ENCODE results near the gene LIMK2. TPM values are rescaled to one million over a fixed set of nuclear protein-coding genes. Genes with fewer than 3 reads are reported as not detected.
"Not testable (repeated sequence)": the region's sequence is repeated elsewhere in the genome, so short reads cannot be mapped to it uniquely, and the experiment has no call there.

The LIMK2 gene
- polyA plus RNA-seq, 1 donor (not counting 4 experiments of a cell fraction or from before 2014, with no cell fraction given): 42.6 TPM

DNA sequence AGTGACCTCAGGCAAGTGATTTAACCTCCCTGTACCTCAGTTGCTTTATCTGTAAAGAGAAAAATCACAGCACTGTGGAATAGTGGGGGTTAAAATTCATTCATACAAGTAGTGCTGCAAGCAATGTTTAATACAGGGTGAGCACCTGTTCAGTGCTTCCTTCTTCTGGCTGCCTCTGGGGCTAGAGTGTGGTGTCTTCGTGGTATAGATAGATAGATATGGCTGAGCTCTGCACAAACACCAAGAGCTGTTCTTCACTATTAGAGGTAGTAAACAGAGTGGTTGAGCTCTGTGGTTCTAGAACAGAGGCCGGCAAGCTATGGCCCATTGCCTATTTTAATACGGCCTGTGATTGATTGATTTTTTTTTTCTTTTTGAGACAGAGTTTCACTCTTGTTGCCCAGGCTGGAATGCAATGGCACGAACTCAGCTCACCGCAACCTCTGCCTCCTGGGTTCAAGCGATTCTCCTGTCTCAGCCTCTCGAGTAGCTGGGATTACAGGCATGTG, 32.9 kb downstream of the LIMK2 start:
- TF ChIP-seq EZH2 (IDR thresholded peaks at IDR 0.05; ENCODE audit: low read length): no peak
- TF ChIP-seq, protein P1, sequence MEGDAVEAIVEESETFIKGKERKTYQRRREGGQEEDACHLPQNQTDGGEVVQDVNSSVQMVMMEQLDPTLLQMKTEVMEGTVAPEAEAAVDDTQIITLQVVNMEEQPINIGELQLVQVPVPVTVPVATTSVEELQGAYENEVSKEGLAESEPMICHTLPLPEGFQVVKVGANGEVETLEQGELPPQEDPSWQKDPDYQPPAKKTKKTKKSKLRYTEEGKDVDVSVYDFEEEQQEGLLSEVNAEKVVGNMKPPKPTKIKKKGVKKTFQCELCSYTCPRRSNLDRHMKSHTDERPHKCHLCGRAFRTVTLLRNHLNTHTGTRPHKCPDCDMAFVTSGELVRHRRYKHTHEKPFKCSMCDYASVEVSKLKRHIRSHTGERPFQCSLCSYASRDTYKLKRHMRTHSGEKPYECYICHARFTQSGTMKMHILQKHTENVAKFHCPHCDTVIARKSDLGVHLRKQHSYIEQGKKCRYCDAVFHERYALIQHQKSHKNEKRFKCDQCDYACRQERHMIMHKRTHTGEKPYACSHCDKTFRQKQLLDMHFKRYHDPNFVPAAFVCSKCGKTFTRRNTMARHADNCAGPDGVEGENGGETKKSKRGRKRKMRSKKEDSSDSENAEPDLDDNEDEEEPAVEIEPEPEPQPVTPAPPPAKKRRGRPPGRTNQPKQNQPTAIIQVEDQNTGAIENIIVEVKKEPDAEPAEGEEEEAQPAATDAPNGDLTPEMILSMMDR (optimal IDR thresholded peaks at IDR 0.05 in 1 of 3, IDR thresholded peaks at IDR 0.05 in 1 of 3, conservative IDR thresholded peaks at IDR 0.05 in 1 of 3; ENCODE audit: extremely low read depth in 1 of 3, insufficient read depth in 2 of 3, low read length in 3 of 3): no peak
- dilution Hi-C loops (cut with MboI; ENCODE audit: extremely low pct_ligation_motif_present, low sequenced_read_pairs): no loop called here
- no peak overlapping the region for H3K27ac ChIP-seq (ENCODE audit: control insufficient read depth, insufficient read depth, low read length)
- FAIRE-seq (no peak), DNase-seq (ENCODE audit: low read depth, low spot score) (no peak)
- H2AFZ ChIP-seq (ENCODE audit: control insufficient read depth, low read length): no peak overlapping the region
- no peaks in the 10 kb centered on the region for H4K20me1 ChIP-seq (ENCODE audit: control insufficient read depth, extremely low read depth, insufficient read depth, low read length)
- H3K9me3 ChIP-seq (ENCODE audit: control insufficient read depth, low read depth, low read length): no peaks in the 10 kb centered on the region
- H3K9me1 ChIP-seq (ENCODE audit: control insufficient read depth, extremely low read depth, insufficient read depth, low read length): no peaks in the 10 kb centered on the region
- H3K4me3 ChIP-seq (ENCODE audit: control insufficient read depth in 2 of 3, extremely low read depth in 1 of 3, insufficient read depth in 2 of 3, low read depth in 1 of 3, low read length in 3 of 3): no peak overlapping the region
- H3K79me2 ChIP-seq (ENCODE audit: control insufficient read depth, insufficient read depth, low read length): peaks cover 22% of the 10 kb centered on the region
- no peak overlapping the region for H3K4me2 ChIP-seq (ENCODE audit: control insufficient read depth, extremely low read depth, insufficient read depth, low read depth, low read length)
- peaks cover 0 to 3% of the 10 kb centered on the region in 2 experiments for H3K36me3 ChIP-seq (ENCODE audit: control insufficient read depth in 2 of 2, extremely low read depth in 1 of 2, insufficient read depth in 2 of 2, low read length in 2 of 2)
- H3K27me3 ChIP-seq (ENCODE audit: control insufficient read depth, extremely low read depth, insufficient read depth, low read length): no peaks in the 10 kb centered on the region
- H3K9ac ChIP-seq (ENCODE audit: control insufficient read depth, extremely low read depth, insufficient read depth, low read length): no peak overlapping the region
- H3K4me1 ChIP-seq (ENCODE audit: control insufficient read depth, extremely low read depth, insufficient read depth, low read length): peaks cover 45% of the 10 kb centered on the region

DNA sequence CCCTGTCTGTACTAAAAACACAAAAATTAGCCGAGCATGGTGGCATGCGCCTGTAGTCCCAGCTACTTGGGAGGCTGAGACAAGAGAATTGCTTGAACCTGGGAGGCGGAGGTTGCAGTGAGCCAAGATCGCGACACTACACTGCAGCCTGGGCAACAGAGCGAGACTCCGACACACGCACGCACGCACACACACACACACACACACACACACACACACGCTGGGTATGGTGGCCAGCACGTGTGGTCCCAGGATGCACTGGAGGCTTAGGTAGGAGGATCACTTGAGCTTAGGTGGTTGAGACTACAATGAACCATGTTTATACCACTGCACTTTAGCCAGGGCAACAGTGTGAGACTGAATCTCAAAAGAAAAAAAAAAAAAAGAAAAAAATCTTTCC, 33.9 kb downstream of the LIMK2 start:
- H3K4me3 ChIP-seq (ENCODE audit: control insufficient read depth in 2 of 3, extremely low read depth in 1 of 3, insufficient read depth in 2 of 3, low read depth in 1 of 3, low read length in 3 of 3); DNase-seq (ENCODE audit: low read depth, low spot score); H3K4me2 ChIP-seq (ENCODE audit: control insufficient read depth, extremely low read depth, insufficient read depth, low read depth, low read length); H3K9me1 ChIP-seq (ENCODE audit: control insufficient read depth, extremely low read depth, insufficient read depth, low read length); dilution Hi-C loops (cut with MboI; ENCODE audit: extremely low pct_ligation_motif_present, low sequenced_read_pairs); H3K27me3 ChIP-seq (ENCODE audit: control insufficient read depth, extremely low read depth, insufficient read depth, low read length); H3K36me3 ChIP-seq (ENCODE audit: control insufficient read depth in 2 of 2, extremely low read depth in 1 of 2, insufficient read depth in 2 of 2, low read length in 2 of 2); FAIRE-seq; H2AFZ ChIP-seq (ENCODE audit: control insufficient read depth, low read length); H3K9me3 ChIP-seq (ENCODE audit: control insufficient read depth, low read depth, low read length); H3K27ac ChIP-seq (ENCODE audit: control insufficient read depth, insufficient read depth, low read length); H3K9ac ChIP-seq (ENCODE audit: control insufficient read depth, extremely low read depth, insufficient read depth, low read length); H4K20me1 ChIP-seq (ENCODE audit: control insufficient read depth, extremely low read depth, insufficient read depth, low read length): not testable (repeated sequence)
- Histone ChIP-seq H3K79me2 (ENCODE audit: control insufficient read depth, insufficient read depth, low read length) (peaks cover 32% of the 10 kb centered on the region), H3K4me1 (ENCODE audit: control insufficient read depth, extremely low read depth, insufficient read depth, low read length) (peaks cover 54% of the 10 kb centered on the region)

DNA sequence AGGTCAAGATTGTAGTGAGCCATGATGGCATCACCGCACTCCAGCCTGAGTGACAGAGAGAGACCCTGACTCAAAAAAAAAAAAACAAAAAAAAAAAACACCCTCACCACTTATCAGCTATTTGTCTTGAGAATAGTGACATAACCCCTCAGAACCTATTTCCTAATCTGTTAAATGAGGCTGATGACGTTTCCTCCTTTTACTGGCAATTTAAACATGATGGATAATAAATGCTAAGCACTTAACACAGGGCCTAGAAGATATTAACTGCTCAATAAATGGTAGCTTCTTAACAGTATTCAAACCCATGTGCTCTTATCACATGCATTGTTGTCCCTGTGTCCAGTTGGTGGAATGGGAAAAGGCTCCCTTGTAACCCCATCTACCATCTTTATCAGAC, 34.6 kb downstream of the LIMK2 start:
- H4K20me1 ChIP-seq (ENCODE audit: control insufficient read depth, extremely low read depth, insufficient read depth, low read length): no peaks in the 10 kb centered on the region
- no peak overlapping the region for H3K4me2 ChIP-seq (ENCODE audit: control insufficient read depth, extremely low read depth, insufficient read depth, low read depth, low read length)
- peaks cover 39% of the 10 kb centered on the region for H3K79me2 ChIP-seq (ENCODE audit: control insufficient read depth, insufficient read depth, low read length)
- dilution Hi-C loops (cut with MboI; ENCODE audit: extremely low pct_ligation_motif_present, low sequenced_read_pairs): no loop called here
- TF ChIP-seq, protein P1 (optimal IDR thresholded peaks at IDR 0.05 in 1 of 3, IDR thresholded peaks at IDR 0.05 in 1 of 3, conservative IDR thresholded peaks at IDR 0.05 in 1 of 3; ENCODE audit: extremely low read depth in 1 of 3, insufficient read depth in 2 of 3, low read length in 3 of 3): no peak
- TF ChIP-seq EZH2 (IDR thresholded peaks at IDR 0.05; ENCODE audit: low read length): no peak
- no peak overlapping the region for H2AFZ ChIP-seq (ENCODE audit: control insufficient read depth, low read length)
- no peaks in the 10 kb centered on the region for H3K27me3 ChIP-seq (ENCODE audit: control insufficient read depth, extremely low read depth, insufficient read depth, low read length)
- no peak for DNase-seq (ENCODE audit: low read depth, low spot score)
- no peaks in the 10 kb centered on the region for H3K9me1 ChIP-seq (ENCODE audit: control insufficient read depth, extremely low read depth, insufficient read depth, low read length)
- no peak overlapping the region for H3K4me3 ChIP-seq (ENCODE audit: control insufficient read depth in 2 of 3, extremely low read depth in 1 of 3, insufficient read depth in 2 of 3, low read depth in 1 of 3, low read length in 3 of 3)
- H3K9me3 ChIP-seq (ENCODE audit: control insufficient read depth, low read depth, low read length): no peaks in the 10 kb centered on the region
- FAIRE-seq: no peak
- H3K27ac ChIP-seq (ENCODE audit: control insufficient read depth, insufficient read depth, low read length): no peak overlapping the region
- H3K4me1 ChIP-seq (ENCODE audit: control insufficient read depth, extremely low read depth, insufficient read depth, low read length): peaks cover 54% of the 10 kb centered on the region
- H3K36me3 ChIP-seq (ENCODE audit: control insufficient read depth in 2 of 2, extremely low read depth in 1 of 2, insufficient read depth in 2 of 2, low read length in 2 of 2): peaks cover 0 to 9% of the 10 kb centered on the region in 2 experiments
- H3K9ac ChIP-seq (ENCODE audit: control insufficient read depth, extremely low read depth, insufficient read depth, low read length): no peak overlapping the region
